Glutamatergic neuron (in vitro differentiated cells): ENCODE measurements around the gene INSIG1. TPM values are rescaled to one million over a fixed set of nuclear protein-coding genes. Genes with fewer than 3 reads are reported as not detected.

Experiments used
- DNase-seq: peaks from one replicate; pipeline ENCODE4 v3.0.0; 2022
- H3K27ac Mint-ChIP-seq: one replicate; pipeline ENCODE4 v1.8.0; 2020; ENCODE audit warnings: mild to moderate bottlenecking, mixed read lengths, inconsistent platforms; ENCODE audit not compliant: unreplicated experiment
- H3K27me3 Mint-ChIP-seq: one replicate; pipeline ENCODE4 v1.8.0; 2020; ENCODE audit warnings: mild to moderate bottlenecking, moderate library complexity, mixed read lengths, inconsistent platforms; ENCODE audit not compliant: unreplicated experiment
- H3K36me3 Mint-ChIP-seq: one replicate; pipeline ENCODE4 v1.8.0; 2020; ENCODE audit warnings: mild to moderate bottlenecking, mixed read lengths, inconsistent platforms; ENCODE audit not compliant: unreplicated experiment
- H3K4me1 Mint-ChIP-seq: one replicate; pipeline ENCODE4 v1.8.0; 2020; ENCODE audit warnings: mild to moderate bottlenecking, low read depth, mixed read lengths, inconsistent platforms; ENCODE audit not compliant: unreplicated experiment
- H3K4me3 Mint-ChIP-seq: one replicate; pipeline ENCODE4 v1.8.0; 2020; ENCODE audit warnings: mild to moderate bottlenecking, mixed read lengths, inconsistent platforms; ENCODE audit not compliant: unreplicated experiment
- H3K9me3 Mint-ChIP-seq: one replicate; pipeline ENCODE4 v1.8.0; 2020; ENCODE audit warnings: mild to moderate bottlenecking, moderate library complexity, mixed read lengths, inconsistent platforms; ENCODE audit not compliant: unreplicated experiment
- CTCF ChIP-seq: fragments of 200-600 bp; sonication (generic); IDR thresholded peaks from one replicate; pipeline ENCODE4 v1.5.0; 2021; ENCODE audit not compliant: partially characterized antibody, unreplicated experiment
- total RNA-seq: library from RNA; stranded (reverse); fragmentation: NEBNext Ultra II Directional; extraction: Animal tissue kit (Norgen Biotek cat#: 25700); gene quantifications from one replicate; pipeline ENCODE4 v1.2.1, GENCODE V29; 2021; ENCODE audit not compliant: unreplicated experiment

INSIG1 gene
- total RNA-seq, 1 donor from 2014 or later = 95.2 TPM

GRCh38 chr7:155283565-155284194, 14.0 kb upstream of the INSIG1 start:
- Mint-ChIP-seq H3K9me3 (peaks cover 9% of the 10 kb centered on the region), H3K4me1 (no peaks in the 10 kb centered on the region), H3K36me3 (peaks cover 15% of the 10 kb centered on the region), H3K4me3 (no peak overlapping the region), H3K27ac (no peak overlapping the region), H3K27me3 (no peaks in the 10 kb centered on the region)
- no peak for DNase-seq
- no peak for TF ChIP-seq CTCF

- Mint-ChIP-seq H3K27me3 (no peaks in the 10 kb centered on the region), H3K4me1 (peaks cover 4% of the 10 kb centered on the region), H3K36me3 (peaks cover 15% of the 10 kb centered on the region), H3K9me3 (peaks cover 9% of the 10 kb centered on the region), H3K4me3 (no peak overlapping the region), H3K27ac (no peak overlapping the region)
- no peak for DNase-seq
- TF ChIP-seq CTCF = no peak
Observed at GRCh38 chr7:155284496-155285274, 13.0 kb upstream of the INSIG1 start.

- no peak overlapping the region for H3K4me3 Mint-ChIP-seq
- no peak overlapping the region for H3K27ac Mint-ChIP-seq
- H3K27me3 Mint-ChIP-seq = no peaks in the 10 kb centered on the region
- H3K9me3 Mint-ChIP-seq = peaks cover 9% of the 10 kb centered on the region
- peaks cover 4% of the 10 kb centered on the region for H3K4me1 Mint-ChIP-seq
- no peak for TF ChIP-seq CTCF
- peaks cover 15% of the 10 kb centered on the region for H3K36me3 Mint-ChIP-seq
- DNase-seq = no peak
Observed at GRCh38 chr7:155285423-155285822, 12.3 kb upstream of the INSIG1 start.

- Mint-ChIP-seq H3K4me3 (no peak overlapping the region), H3K27me3 (no peaks in the 10 kb centered on the region), H3K27ac (no peak overlapping the region), H3K4me1 (peaks cover 4% of the 10 kb centered on the region), H3K9me3 (peaks cover 11% of the 10 kb centered on the region), H3K36me3 (peaks cover 15% of the 10 kb centered on the region)
- no peak for DNase-seq
- TF ChIP-seq CTCF = no peak
Observed at GRCh38 chr7:155285833-155286232, 11.8 kb upstream of the INSIG1 start.

GRCh38 chr7:155286686-155287085, 11.0 kb upstream of the INSIG1 start:
- Mint-ChIP-seq H3K27ac (no peak overlapping the region), H3K4me3 (no peak overlapping the region), H3K4me1 (peaks cover 4% of the 10 kb centered on the region), H3K36me3 (peaks cover 15% of the 10 kb centered on the region), H3K9me3 (peaks cover 16% of the 10 kb centered on the region), H3K27me3 (peaks cover 1% of the 10 kb centered on the region)
- DNase-seq = no peak
- TF ChIP-seq CTCF = no peak
